HG03460 (cell line): ENCODE measurements around the gene AANAT.

Experiments used
- ATAC-seq: cut with Tn5 transposase; IDR thresholded peaks from one replicate; pipeline ENCODE4 v1.9.1; 2021; ENCODE audit not compliant: unreplicated experiment

The AANAT gene

GRCh38 chr17:76485569-76485968 lies 18.2 kb downstream of the AANAT start:
- ATAC-seq: no peak

- no peak for ATAC-seq
Measured at GRCh38 chr17:76487451-76488192, 20.2 kb downstream of the AANAT start.

- no peak for ATAC-seq
Measured at GRCh38 chr17:76490112-76490710, 22.8 kb downstream of the AANAT start.

- peak; percentile 7 for ATAC-seq
Measured at GRCh38 chr17:76491271-76492122, 24.1 kb downstream of the AANAT start.

GRCh38 chr17:76492123-76492988 lies 25.0 kb downstream of the AANAT start:
- peak; percentile 36 for ATAC-seq

- peak; percentile 42 for ATAC-seq
Measured at GRCh38 chr17:76492989-76493501, 25.6 kb downstream of the AANAT start.

- ATAC-seq: peak; percentile 2
Measured at GRCh38 chr17:76493505-76494167, 26.2 kb downstream of the AANAT start.

GRCh38 chr17:76495663-76496400 lies 28.4 kb downstream of the AANAT start:
- ATAC-seq: no peak

GRCh38 chr17:76496464-76496863 lies 29.1 kb downstream of the AANAT start:
- no peak for ATAC-seq

GRCh38 chr17:76497699-76497978 lies 30.2 kb downstream of the AANAT start:
- no peak for ATAC-seq

- ATAC-seq: no peak
Measured at GRCh38 chr17:76497979-76498875, 30.8 kb downstream of the AANAT start.

GRCh38 chr17:76498876-76499251 lies 31.5 kb downstream of the AANAT start:
- no peak for ATAC-seq

GRCh38 chr17:76499267-76499667 lies 31.9 kb downstream of the AANAT start:
- ATAC-seq: no peak

- no peak for ATAC-seq
Measured at GRCh38 chr17:76500074-76500746, 32.8 kb downstream of the AANAT start.

GRCh38 chr17:76500747-76501017 lies 33.3 kb downstream of the AANAT start:
- ATAC-seq: peak; percentile 10

GRCh38 chr17:76501018-76501826 lies 33.8 kb downstream of the AANAT start, which contains the start of gene RHBDF2:
TSS of gene RHBDF2 (minus strand) at chr17:76501423. CDS start at chr17:76481524, 19,899 bp downstream.
- peak; percentile 65 for ATAC-seq

GRCh38 chr17:76501827-76502307 lies 34.5 kb downstream of the AANAT start:
- no peak for ATAC-seq
